Measurements from ENCODE around the gene SULT1C2.
"Not testable (repeated sequence)": the region's sequence is repeated elsewhere in the genome, so short reads cannot be mapped to it uniquely, and the experiment has no call there.

- not testable (repeated sequence) for TF ChIP-seq CTCF, POLR2A (IDR thresholded peaks at IDR 0.05)
These were observed 4.1 kb upstream of the SULT1C2 start for GRCh38 chr2:108284566-108284965.
